Astrocyte (in vitro differentiated cells and primary cell): ENCODE data around the gene OR51B2. TPM values are rescaled to one million over a fixed set of nuclear protein-coding genes. Genes with fewer than 3 reads are reported as not detected.
"Not testable (repeated sequence)": the region's sequence is repeated elsewhere in the genome, so short reads cannot be mapped to it uniquely, and the experiment has no call there.

Experiments used
- DNase-seq: peaks from one replicate; pipeline ENCODE4 v3.0.0-alpha.2; 2010; ENCODE audit warnings: low read depth
- FAIRE-seq: peaks from 2 replicates; lab custom pipeline; 2011; peaks lifted over from hg19 to GRCh38; lab: Jason Lieb, UNC
- H2AFZ ChIP-seq: 2 replicates; pipeline ENCODE4 v1.6.0; 2012; ENCODE audit warnings: low read depth, low read length, inconsistent platforms
- H3K27ac ChIP-seq: 2 replicates; pipeline ENCODE4 v1.5.1; 2011; ENCODE audit warnings: low read depth, low read length, inconsistent platforms
- H3K27me3 ChIP-seq: 2 replicates; pipeline ENCODE4 v1.6.0; 2011; ENCODE audit warnings: low read length, inconsistent platforms; ENCODE audit not compliant: insufficient read depth
- H3K36me3 ChIP-seq: 2 replicates; pipeline ENCODE4 v1.5.1; 2011; ENCODE audit warnings: low read length, inconsistent platforms; ENCODE audit not compliant: insufficient read depth
- H3K4me1 ChIP-seq: 2 replicates; pipeline ENCODE4 v1.5.1; 2011; ENCODE audit warnings: low read length, inconsistent platforms; ENCODE audit not compliant: insufficient read depth
- H3K4me2 ChIP-seq: 2 replicates; pipeline ENCODE4 v1.6.0; 2012; ENCODE audit warnings: low read length, inconsistent platforms
- H3K4me3 ChIP-seq: 2 replicates; pipeline ENCODE4 v1.5.1; 2011; ENCODE audit warnings: low read depth, mild to moderate bottlenecking, low read length, inconsistent platforms; ENCODE audit not compliant: insufficient read depth
- H3K79me2 ChIP-seq: 2 replicates; pipeline ENCODE4 v1.6.0; 2012; ENCODE audit warnings: mild to moderate bottlenecking, low read length, inconsistent platforms; ENCODE audit not compliant: insufficient read depth
- H3K9ac ChIP-seq: 2 replicates; pipeline ENCODE4 v1.6.0; 2012; ENCODE audit warnings: mild to moderate bottlenecking, low read length, inconsistent platforms
- H3K9me3 ChIP-seq: 2 replicates; pipeline ENCODE4 v1.5.1; 2012; ENCODE audit warnings: low read depth, mild to moderate bottlenecking, low read length, inconsistent platforms; ENCODE audit not compliant: insufficient read depth
- H4K20me1 ChIP-seq: 2 replicates; pipeline ENCODE4 v1.6.0; 2012; ENCODE audit warnings: low read length, inconsistent platforms; ENCODE audit not compliant: insufficient read depth
- H3K27ac Mint-ChIP-seq: one replicate; pipeline ENCODE4 v1.8.0; 2021; ENCODE audit warnings: mild to moderate bottlenecking, mixed read lengths; ENCODE audit not compliant: unreplicated experiment
- H3K27me3 Mint-ChIP-seq: one replicate; pipeline ENCODE4 v1.8.0; 2021; ENCODE audit warnings: low read depth, mixed read lengths; ENCODE audit not compliant: unreplicated experiment
- H3K36me3 Mint-ChIP-seq: one replicate; pipeline ENCODE4 v1.8.0; 2021; ENCODE audit warnings: low read depth, mixed read lengths; ENCODE audit not compliant: unreplicated experiment
- H3K4me1 Mint-ChIP-seq: one replicate; pipeline ENCODE4 v1.8.0; 2021; ENCODE audit warnings: low read depth, mixed read lengths; ENCODE audit not compliant: unreplicated experiment
- H3K4me3 Mint-ChIP-seq: one replicate; pipeline ENCODE4 v1.8.0; 2021; ENCODE audit warnings: mild to moderate bottlenecking, moderate library complexity, mixed read lengths; ENCODE audit not compliant: unreplicated experiment
- H3K9me3 Mint-ChIP-seq: one replicate; pipeline ENCODE4 v1.8.0; 2021; ENCODE audit warnings: mild to moderate bottlenecking, mixed read lengths; ENCODE audit not compliant: unreplicated experiment
- CTCF ChIP-seq: IDR thresholded peaks from 2 replicates; pipeline ENCODE4 v1.5.1; 2011; ENCODE audit warnings: low read depth, mild to moderate bottlenecking, inconsistent platforms, low read length, moderate library complexity; ENCODE audit not compliant: insufficient read depth
- EZH2 ChIP-seq: IDR thresholded peaks from 2 replicates; pipeline ENCODE4 v1.6.1; 2012; ENCODE audit warnings: mild to moderate bottlenecking, low read length, inconsistent platforms; ENCODE audit not compliant: insufficient read depth
- total RNA-seq: library from RNA; stranded (reverse); gene quantifications from 2 replicates; pipeline ENCODE4 v1.2.1, GENCODE V29; 2021

Gene OR51B2
- total RNA-seq, 1 donor from 2014 or later = not detected

GRCh38 chr11:5364214-5364613 lies 40.1 kb upstream of the OR51B2 start:
- TF ChIP-seq EZH2 (no peak), CTCF (no peak)
- FAIRE-seq (peak; percentile 82), DNase-seq (peak; percentile 85)
- Mint-ChIP-seq H3K36me3 (no peaks in the 10 kb centered on the region), H3K4me3 (no peak overlapping the region), H3K9me3 (peaks cover 5% of the 10 kb centered on the region), H3K4me1 (peaks cover 56% of the 10 kb centered on the region), H3K27me3 (no peaks in the 10 kb centered on the region), H3K27ac (peak overlapping the region; percentile 97)
- H3K27ac ChIP-seq = peak overlapping the region; percentile 94
- H4K20me1 ChIP-seq = no peaks in the 10 kb centered on the region
- H3K4me3 ChIP-seq = no peak overlapping the region
- H3K4me2 ChIP-seq = peak overlapping the region; percentile 38
- H3K79me2 ChIP-seq = no peaks in the 10 kb centered on the region
- H2AFZ ChIP-seq = no peak overlapping the region
- peaks cover 53% of the 10 kb centered on the region for H3K4me1 ChIP-seq
- no peaks in the 10 kb centered on the region for H3K36me3 ChIP-seq
- H3K9me3 ChIP-seq = no peaks in the 10 kb centered on the region
- no peaks in the 10 kb centered on the region for H3K27me3 ChIP-seq
- peak overlapping the region; percentile 61 for H3K9ac ChIP-seq

GRCh38 chr11:5363679-5364078 lies 39.6 kb upstream of the OR51B2 start:
- peaks cover 6% of the 10 kb centered on the region for H3K9me3 Mint-ChIP-seq
- Histone ChIP-seq H3K27ac (peak overlapping the region; percentile 94), H3K4me2 (peak overlapping the region; percentile 38), H3K4me1 (peaks cover 53% of the 10 kb centered on the region), H4K20me1 (no peaks in the 10 kb centered on the region), H3K9ac (peak overlapping the region; percentile 61), H3K4me3 (no peak overlapping the region), H3K36me3 (no peaks in the 10 kb centered on the region), H3K79me2 (no peaks in the 10 kb centered on the region), H3K9me3 (no peaks in the 10 kb centered on the region), H3K27me3 (no peaks in the 10 kb centered on the region), H2AFZ (no peak overlapping the region)
- FAIRE-seq (peak; percentile 39), DNase-seq (no peak)
- H3K27me3 Mint-ChIP-seq = no peaks in the 10 kb centered on the region
- H3K27ac Mint-ChIP-seq = peak overlapping the region; percentile 97
- H3K4me1 Mint-ChIP-seq = peaks cover 53% of the 10 kb centered on the region
- no peak overlapping the region for H3K4me3 Mint-ChIP-seq
- H3K36me3 Mint-ChIP-seq = no peaks in the 10 kb centered on the region
- TF ChIP-seq CTCF (no peak), EZH2 (no peak)

- H3K4me2 ChIP-seq = no peak overlapping the region
- H2AFZ ChIP-seq = no peak overlapping the region
- H3K9me3 ChIP-seq = no peaks in the 10 kb centered on the region
- Mint-ChIP-seq H3K9me3 (peaks cover 6% of the 10 kb centered on the region), H3K4me3 (no peak overlapping the region), H3K27ac (no peak overlapping the region), H3K27me3 (peaks cover under 1% of the 10 kb centered on the region), H3K36me3 (no peaks in the 10 kb centered on the region), H3K4me1 (peaks cover 39% of the 10 kb centered on the region)
- TF ChIP-seq EZH2 = no peak
- TF ChIP-seq CTCF = no peak
- no peak overlapping the region for H3K4me3 ChIP-seq
- H3K27me3 ChIP-seq = no peaks in the 10 kb centered on the region
- H3K9ac ChIP-seq = no peak overlapping the region
- H3K27ac ChIP-seq = peak overlapping the region; percentile 94
- peak; percentile 59 for DNase-seq
- H4K20me1 ChIP-seq = no peaks in the 10 kb centered on the region
- peaks cover 42% of the 10 kb centered on the region for H3K4me1 ChIP-seq
- H3K36me3 ChIP-seq = no peaks in the 10 kb centered on the region
- FAIRE-seq = peak; percentile 20
- no peaks in the 10 kb centered on the region for H3K79me2 ChIP-seq
Observed at GRCh38 chr11:5362017-5362625, 38.0 kb upstream of the OR51B2 start.

- H3K27ac Mint-ChIP-seq, H3K9ac ChIP-seq, H3K27ac ChIP-seq, H3K36me3 ChIP-seq, H2AFZ ChIP-seq, H3K4me2 ChIP-seq, H3K79me2 ChIP-seq, H3K27me3 ChIP-seq, H3K4me1 Mint-ChIP-seq, H3K4me3 Mint-ChIP-seq, H3K4me1 ChIP-seq, FAIRE-seq, H3K9me3 ChIP-seq, DNase-seq, H4K20me1 ChIP-seq, H3K36me3 Mint-ChIP-seq, H3K27me3 Mint-ChIP-seq, H3K9me3 Mint-ChIP-seq, H3K4me3 ChIP-seq: not testable (repeated sequence)
Observed at GRCh38 chr11:5356031-5356430, 31.9 kb upstream of the OR51B2 start.
